ENCODE results near the gene REV1.

The REV1 gene

DNA sequence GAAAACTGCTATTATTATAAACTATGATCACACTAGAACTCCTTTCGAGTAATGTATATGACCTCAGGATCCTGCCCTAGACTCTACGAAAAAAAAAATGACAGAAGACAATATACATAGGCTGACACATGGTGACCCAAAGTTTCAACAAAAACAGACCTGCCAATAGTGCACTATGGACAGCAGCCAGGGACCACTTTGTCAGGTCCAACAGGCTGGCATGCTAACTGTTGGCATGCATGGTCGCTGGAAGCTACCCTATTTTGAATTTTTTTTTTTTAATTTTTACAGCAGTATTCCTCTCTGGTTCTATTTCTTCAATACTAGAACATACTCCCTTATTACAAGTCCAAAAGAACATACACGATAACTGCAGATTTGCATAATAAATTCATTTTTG, 38.1 kb downstream of the REV1 start:
- TF ChIP-seq, protein P1, sequence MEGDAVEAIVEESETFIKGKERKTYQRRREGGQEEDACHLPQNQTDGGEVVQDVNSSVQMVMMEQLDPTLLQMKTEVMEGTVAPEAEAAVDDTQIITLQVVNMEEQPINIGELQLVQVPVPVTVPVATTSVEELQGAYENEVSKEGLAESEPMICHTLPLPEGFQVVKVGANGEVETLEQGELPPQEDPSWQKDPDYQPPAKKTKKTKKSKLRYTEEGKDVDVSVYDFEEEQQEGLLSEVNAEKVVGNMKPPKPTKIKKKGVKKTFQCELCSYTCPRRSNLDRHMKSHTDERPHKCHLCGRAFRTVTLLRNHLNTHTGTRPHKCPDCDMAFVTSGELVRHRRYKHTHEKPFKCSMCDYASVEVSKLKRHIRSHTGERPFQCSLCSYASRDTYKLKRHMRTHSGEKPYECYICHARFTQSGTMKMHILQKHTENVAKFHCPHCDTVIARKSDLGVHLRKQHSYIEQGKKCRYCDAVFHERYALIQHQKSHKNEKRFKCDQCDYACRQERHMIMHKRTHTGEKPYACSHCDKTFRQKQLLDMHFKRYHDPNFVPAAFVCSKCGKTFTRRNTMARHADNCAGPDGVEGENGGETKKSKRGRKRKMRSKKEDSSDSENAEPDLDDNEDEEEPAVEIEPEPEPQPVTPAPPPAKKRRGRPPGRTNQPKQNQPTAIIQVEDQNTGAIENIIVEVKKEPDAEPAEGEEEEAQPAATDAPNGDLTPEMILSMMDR (IDR thresholded peaks at IDR 0.05) = no peak

DNA sequence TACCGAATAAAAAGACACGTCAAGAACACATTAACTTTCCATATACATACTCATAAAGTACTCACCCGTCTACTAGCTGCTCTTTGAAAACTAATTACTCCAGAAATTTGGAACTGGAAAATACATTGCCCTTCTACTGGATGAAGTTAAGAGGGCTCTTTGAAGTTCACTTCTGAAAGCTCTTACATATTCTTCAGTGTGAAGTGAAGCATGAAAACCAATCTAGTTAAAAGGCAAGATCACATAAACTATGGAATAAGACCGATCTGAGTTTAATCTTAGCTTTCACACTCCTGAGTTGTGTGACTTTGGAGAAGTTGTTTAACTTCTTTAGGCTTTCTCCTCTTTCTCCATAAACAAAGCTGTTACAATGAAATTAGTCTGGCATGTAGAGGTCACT, 38.5 kb downstream of the REV1 start:
- TF ChIP-seq, protein P1 (IDR thresholded peaks at IDR 0.05) = no peak

DNA sequence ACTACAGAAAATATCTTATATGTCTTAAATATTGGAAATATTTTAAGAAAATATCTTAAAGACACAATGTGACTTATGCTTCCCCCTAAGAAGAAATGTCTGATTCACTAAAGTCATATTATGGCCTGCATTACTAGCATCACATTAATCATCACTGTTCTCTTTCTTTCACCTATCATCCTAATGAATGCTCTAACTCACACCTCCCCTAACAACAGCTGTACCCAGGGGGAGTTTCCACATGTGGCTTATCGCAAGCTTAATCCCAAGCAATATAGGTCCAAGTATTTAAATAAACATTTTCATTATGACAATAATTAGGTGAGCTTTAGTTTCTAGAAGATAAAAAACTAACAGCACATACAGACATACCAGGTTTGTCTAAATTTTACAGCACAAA, 39.6 kb downstream of the REV1 start:
- TF ChIP-seq, protein P1 (IDR thresholded peaks at IDR 0.05) = no peak

DNA sequence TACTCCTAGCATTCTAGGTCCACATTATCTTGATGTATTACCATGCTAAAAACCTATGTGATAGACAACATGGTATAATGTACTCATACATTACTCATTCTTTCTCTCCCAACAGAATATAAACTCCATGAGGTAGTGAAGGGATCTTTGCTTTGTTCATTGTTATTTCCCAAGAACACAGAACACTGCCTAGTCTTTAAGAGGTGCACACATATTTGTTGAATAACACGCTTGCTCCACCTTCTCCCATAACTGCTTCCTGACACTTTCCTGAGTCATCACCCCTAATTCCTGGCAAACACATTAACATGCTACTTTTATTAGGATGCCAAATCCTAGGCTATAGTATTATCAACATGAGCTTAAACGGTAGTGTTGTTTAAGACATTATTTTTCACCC, 41.3 kb downstream of the REV1 start:
- TF ChIP-seq, protein P1 (IDR thresholded peaks at IDR 0.05) = no peak

DNA sequence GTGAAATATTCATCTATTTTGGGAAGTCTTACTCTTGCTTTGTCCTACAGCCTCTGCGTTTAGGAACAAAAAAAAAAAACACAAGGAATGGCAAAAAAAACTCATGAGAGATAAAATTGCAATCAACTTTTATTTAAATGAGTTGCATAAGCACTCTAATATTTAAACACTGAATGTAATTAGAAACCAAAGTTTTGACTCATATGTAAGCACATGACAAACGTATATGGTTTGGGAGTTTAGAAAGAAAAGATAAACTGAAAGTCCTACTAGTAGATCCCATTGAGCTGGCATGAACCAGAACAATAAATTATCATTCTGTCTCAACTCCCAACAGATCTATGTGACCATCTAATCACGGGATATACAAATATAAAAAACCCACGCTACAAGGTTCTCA, 44.8 kb downstream of the REV1 start:
- TF ChIP-seq, protein P1 (IDR thresholded peaks at IDR 0.05) = no peak

DNA sequence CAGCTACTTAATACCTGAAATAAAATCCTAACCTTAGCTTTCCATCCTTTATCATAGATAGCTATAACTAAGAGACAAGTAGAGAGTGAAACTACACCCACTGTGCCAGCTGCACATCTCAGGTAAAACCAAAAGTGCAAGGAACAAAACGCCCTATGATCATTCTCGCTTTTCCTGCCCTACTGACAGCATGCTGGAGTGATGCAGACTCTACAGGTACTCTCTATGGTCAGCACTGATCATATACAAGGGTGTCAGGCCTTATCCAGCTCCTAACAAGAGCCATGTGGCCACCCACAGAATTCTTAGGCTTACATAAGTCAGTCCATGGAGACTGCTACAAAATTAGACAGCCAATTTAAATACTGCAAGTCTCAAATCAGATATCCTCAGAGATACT, 45.6 kb downstream of the REV1 start:
- TF ChIP-seq, protein P1 (IDR thresholded peaks at IDR 0.05) = no peak

DNA sequence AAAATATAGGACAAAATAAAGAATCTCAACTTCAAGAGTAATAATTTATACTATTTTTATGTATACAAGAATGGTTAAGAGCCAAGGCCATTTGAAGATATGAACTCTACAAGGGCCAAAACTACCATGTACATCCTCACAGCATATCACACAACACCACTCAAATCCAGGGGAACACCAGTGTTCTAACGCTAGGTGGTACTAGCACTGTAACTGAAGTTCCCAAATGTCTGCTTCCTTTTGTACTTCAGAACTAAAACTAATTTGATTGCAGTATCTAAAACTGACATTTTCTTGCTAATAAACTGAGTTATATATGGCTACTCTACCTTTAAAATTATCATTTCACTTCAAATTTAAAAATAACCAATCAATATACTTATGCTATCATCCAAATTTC, 47.0 kb downstream of the REV1 start:
- TF ChIP-seq, protein P1 (IDR thresholded peaks at IDR 0.05) = no peak

DNA sequence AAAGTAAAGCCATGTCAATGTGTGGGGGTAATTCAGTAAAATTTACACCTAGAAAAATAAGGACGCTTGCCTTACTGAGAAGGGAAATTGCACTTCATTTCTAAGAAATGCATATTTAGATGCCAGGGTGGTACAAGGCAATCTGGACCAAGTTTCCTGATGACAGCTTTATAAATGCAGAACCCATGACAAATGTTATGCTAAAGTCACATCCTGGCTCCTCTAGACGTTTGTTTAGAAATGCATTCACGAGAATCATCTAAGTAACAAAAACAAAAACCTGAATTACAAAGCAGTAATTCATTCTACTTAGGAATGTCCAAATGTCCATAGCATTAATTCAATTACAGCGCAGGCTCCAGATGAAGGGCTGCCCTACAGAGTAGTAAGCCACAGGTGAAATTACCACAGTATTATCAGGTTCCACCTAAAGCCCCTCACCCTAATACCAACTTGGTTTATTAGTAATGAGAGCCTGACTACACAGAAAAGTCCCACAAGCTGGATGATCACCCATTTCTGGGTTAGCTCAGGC, 49.8 kb downstream of the REV1 start:
- TF ChIP-seq, protein P1 (IDR thresholded peaks at IDR 0.05) = no peak
